ENCODE results near the gene HSPA9. TPM values are rescaled to one million over a fixed set of nuclear protein-coding genes. Genes with fewer than 3 reads are reported as not detected.

The HSPA9 gene
- total RNA-seq, 1 experiment from 2014 or later: 424 TPM

DNA sequence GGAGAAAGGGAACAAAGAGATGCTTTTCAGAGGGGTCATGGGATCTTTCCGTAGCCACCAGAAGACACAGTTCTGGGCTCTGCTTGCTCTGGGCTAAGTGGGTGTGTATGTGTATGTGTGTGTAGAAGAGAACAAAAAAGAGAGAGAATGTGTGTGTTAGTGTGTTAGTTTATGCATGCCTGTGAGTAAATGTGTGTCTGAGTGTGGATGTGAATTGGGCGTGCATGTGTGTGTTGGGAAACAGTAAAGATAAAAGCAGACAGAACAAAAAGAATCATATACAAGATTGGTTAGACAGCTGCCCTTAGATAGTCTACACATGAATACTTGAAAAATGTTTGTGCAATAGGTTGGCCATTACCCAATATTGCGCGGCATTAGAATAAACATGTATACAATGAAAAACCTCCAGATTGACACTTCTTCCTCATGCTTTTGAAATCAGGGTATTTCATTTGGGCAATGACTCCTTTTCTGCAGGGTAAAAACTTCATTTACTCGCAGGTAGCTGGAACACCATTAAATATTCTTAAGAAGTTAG, 36.5 kb upstream of the HSPA9 start:
- CTCF ChIA-PET: interaction anchor here (0.6 kb wide), 1 partner anchor 281 kb away, joined by 5 read pairs; no protein-coding TSS in a partner anchor
- intact Hi-C loops (cut with micrococcal nuclease; ENCODE audit: unreplicated experiment): no loop called here
- POLR2A ChIA-PET: no interaction called here

DNA sequence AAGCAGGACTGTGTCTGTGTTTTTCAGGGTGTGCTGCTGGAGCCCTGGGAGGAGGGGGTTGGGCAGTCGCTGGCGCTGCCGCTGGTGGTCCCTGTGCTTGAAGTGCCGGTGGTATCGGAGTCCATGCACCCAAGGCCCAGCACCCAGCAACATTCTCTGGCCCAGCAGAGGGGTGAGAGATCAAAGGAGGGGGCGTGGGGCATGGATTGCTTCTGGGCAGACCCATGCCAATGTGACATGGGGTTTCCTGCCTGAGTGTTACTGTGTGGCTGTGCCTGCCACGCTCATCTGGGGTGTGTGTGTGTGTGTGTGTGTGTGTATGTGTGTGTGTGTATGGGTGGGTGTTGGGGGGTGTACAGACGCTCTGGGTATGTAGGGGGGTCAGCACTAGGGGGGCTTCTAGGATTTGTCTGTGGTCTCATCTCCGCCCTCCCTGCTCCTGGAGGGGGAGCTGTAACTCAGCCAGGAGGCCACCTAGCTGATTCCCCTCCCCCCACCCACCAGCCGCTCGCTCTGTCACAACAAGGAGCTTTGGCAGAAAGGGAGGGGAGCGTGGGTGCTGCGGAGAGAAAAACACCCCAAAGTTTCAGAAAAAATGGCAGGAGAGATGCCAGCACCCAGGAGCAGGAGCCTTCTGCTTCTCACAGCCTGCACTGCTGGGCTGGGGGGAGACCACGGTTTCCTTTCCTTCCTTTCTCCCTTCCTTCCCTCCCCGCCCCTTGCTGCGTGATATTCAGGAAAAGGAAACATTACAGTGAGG, 35.9 kb upstream of the HSPA9 start:
- ATAC-seq: no peak
- Histone ChIP-seq H3K9me3 (ENCODE audit: control insufficient read depth, insufficient read depth, low read depth, low read length) (no peaks in the 10 kb centered on the region), H3K4me1 (ENCODE audit: control insufficient read depth, insufficient read depth, low read length) (no peaks in the 10 kb centered on the region), H3K27me3 (ENCODE audit: control insufficient read depth, insufficient read depth, low read length) (no peaks in the 10 kb centered on the region), H3K36me3 (ENCODE audit: control insufficient read depth, insufficient read depth, low read length) (no peaks in the 10 kb centered on the region), H3K4me3 (ENCODE audit: low read depth in 2 of 2, low read length in 2 of 2) (no peak overlapping the region), H3K27ac (ENCODE audit: low read length) (no peak overlapping the region)
- in situ Hi-C loops (cut with HindIII; ENCODE audit: low pct_unique_long_range_greater_than_20kb, low sequenced_read_pairs): no loop called here
- ChIA-PET POLR2A (no interaction called here), CTCF (interaction anchor here (0.6 to 0.7 kb wide), 3 partner anchors 85 to 437 kb away, joined by 3 to 8 read pairs (median 5); no protein-coding TSS in a partner anchor)
- intact Hi-C loops (cut with micrococcal nuclease; ENCODE audit: unreplicated experiment): no loop called here
- TF ChIP-seq POLR2AphosphoS5 (IDR thresholded peaks at IDR 0.05; ENCODE audit: low read depth, low read length) (no peak), SIN3A (IDR thresholded peaks at IDR 0.05; ENCODE audit: borderline replicate concordance, insufficient read depth, low read depth, low read length) (no peak), TCF7L2 (IDR thresholded peaks at IDR 0.05; ENCODE audit: low read depth, low read length) (no peak)
- TF ChIP-seq, protein P1, sequence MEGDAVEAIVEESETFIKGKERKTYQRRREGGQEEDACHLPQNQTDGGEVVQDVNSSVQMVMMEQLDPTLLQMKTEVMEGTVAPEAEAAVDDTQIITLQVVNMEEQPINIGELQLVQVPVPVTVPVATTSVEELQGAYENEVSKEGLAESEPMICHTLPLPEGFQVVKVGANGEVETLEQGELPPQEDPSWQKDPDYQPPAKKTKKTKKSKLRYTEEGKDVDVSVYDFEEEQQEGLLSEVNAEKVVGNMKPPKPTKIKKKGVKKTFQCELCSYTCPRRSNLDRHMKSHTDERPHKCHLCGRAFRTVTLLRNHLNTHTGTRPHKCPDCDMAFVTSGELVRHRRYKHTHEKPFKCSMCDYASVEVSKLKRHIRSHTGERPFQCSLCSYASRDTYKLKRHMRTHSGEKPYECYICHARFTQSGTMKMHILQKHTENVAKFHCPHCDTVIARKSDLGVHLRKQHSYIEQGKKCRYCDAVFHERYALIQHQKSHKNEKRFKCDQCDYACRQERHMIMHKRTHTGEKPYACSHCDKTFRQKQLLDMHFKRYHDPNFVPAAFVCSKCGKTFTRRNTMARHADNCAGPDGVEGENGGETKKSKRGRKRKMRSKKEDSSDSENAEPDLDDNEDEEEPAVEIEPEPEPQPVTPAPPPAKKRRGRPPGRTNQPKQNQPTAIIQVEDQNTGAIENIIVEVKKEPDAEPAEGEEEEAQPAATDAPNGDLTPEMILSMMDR (IDR thresholded peaks at IDR 0.05): no peak; the same call in 1 of the 2 replicates
- TF ChIP-seq, protein P2, sequence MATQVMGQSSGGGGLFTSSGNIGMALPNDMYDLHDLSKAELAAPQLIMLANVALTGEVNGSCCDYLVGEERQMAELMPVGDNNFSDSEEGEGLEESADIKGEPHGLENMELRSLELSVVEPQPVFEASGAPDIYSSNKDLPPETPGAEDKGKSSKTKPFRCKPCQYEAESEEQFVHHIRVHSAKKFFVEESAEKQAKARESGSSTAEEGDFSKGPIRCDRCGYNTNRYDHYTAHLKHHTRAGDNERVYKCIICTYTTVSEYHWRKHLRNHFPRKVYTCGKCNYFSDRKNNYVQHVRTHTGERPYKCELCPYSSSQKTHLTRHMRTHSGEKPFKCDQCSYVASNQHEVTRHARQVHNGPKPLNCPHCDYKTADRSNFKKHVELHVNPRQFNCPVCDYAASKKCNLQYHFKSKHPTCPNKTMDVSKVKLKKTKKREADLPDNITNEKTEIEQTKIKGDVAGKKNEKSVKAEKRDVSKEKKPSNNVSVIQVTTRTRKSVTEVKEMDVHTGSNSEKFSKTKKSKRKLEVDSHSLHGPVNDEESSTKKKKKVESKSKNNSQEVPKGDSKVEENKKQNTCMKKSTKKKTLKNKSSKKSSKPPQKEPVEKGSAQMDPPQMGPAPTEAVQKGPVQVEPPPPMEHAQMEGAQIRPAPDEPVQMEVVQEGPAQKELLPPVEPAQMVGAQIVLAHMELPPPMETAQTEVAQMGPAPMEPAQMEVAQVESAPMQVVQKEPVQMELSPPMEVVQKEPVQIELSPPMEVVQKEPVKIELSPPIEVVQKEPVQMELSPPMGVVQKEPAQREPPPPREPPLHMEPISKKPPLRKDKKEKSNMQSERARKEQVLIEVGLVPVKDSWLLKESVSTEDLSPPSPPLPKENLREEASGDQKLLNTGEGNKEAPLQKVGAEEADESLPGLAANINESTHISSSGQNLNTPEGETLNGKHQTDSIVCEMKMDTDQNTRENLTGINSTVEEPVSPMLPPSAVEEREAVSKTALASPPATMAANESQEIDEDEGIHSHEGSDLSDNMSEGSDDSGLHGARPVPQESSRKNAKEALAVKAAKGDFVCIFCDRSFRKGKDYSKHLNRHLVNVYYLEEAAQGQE (IDR thresholded peaks at IDR 0.05; ENCODE audit: insufficient read depth in 1 of 2, low read depth in 2 of 2, low read length in 1 of 2): no peak
- DNase-seq (ENCODE audit: low read depth, low spot score): no peak
- no TSS peak for BruUV-seq (replicated peaks)

More for the DNA sequence above, 36.5 kb upstream of the HSPA9 start:
- TF ChIP-seq POLR2AphosphoS5 (IDR thresholded peaks at IDR 0.05; ENCODE audit: low read depth, low read length) (no peak), SIN3A (IDR thresholded peaks at IDR 0.05; ENCODE audit: borderline replicate concordance, insufficient read depth, low read depth, low read length) (no peak)
- TF ChIP-seq, protein P1 (IDR thresholded peaks at IDR 0.05): no peak
- no peaks in the 10 kb centered on the region for H3K9me3 ChIP-seq (ENCODE audit: control insufficient read depth, insufficient read depth, low read depth, low read length)
- DNase-seq (ENCODE audit: low read depth, low spot score) (no peak), ATAC-seq (no peak)
- no peak overlapping the region for H3K4me3 ChIP-seq (ENCODE audit: low read depth in 2 of 2, low read length in 2 of 2)
- no peaks in the 10 kb centered on the region for H3K27me3 ChIP-seq (ENCODE audit: control insufficient read depth, insufficient read depth, low read length)
- no TSS peak for BruUV-seq (replicated peaks)
- in situ Hi-C loops (cut with HindIII; ENCODE audit: low pct_unique_long_range_greater_than_20kb, low sequenced_read_pairs): no loop called here
- H3K36me3 ChIP-seq (ENCODE audit: control insufficient read depth, insufficient read depth, low read length): no peaks in the 10 kb centered on the region
- H3K27ac ChIP-seq (ENCODE audit: low read length): no peak overlapping the region
- no peaks in the 10 kb centered on the region for H3K4me1 ChIP-seq (ENCODE audit: control insufficient read depth, insufficient read depth, low read length)
